K562 (cell line): ENCODE results near the gene EML2. TPM values are rescaled to one million over a fixed set of nuclear protein-coding genes. Genes with fewer than 3 reads are reported as not detected.

Source experiments
- CEBPZ ChIP-seq: fragments of 150-350 bp; IDR thresholded peaks from 2 replicates; pipeline ENCODE4 v1.6.1; 2014; ENCODE audit warnings: low read depth, mild to moderate bottlenecking, low read length, borderline replicate concordance
- CREB3L1 ChIP-seq: fragments of 450-650 bp; IDR thresholded peaks from 2 replicates; pipeline ENCODE4 v1.6.1; 2014; ENCODE audit warnings: low read depth, mild to moderate bottlenecking, moderate library complexity, borderline replicate concordance
- FOS ChIP-seq: IDR thresholded peaks from 3 replicates; pipeline ENCODE4 v1.6.1; 2011; ENCODE audit not compliant: insufficient read length; ENCODE audit errors: extremely low read depth
- FOSL1 ChIP-seq: fragments of 200-800 bp; sonication (Bioruptor generic); conservative IDR thresholded peaks from 2 replicates; pipeline ENCODE4 v1.6.1; 2016; ENCODE audit warnings: missing genetic modification characterization, missing compliant biosample characterization
- HINFP ChIP-seq: fragments of 450-650 bp; conservative IDR thresholded peaks from 2 replicates; pipeline ENCODE4 v1.6.1; 2016; ENCODE audit warnings: missing genetic modification characterization, low read depth, mild to moderate bottlenecking, control low read depth, missing compliant biosample characterization
- MYNN ChIP-seq, 2 experiments: sonication (generic); formaldehyde crosslinking in 1 of 2; IDR thresholded peaks; 2 replicates each; pipeline versions ENCODE4 v1.5.0 to v1.6.1; 2016 to 2020; ENCODE audit warnings: antibody characterized with exemption in 1 of 2, missing genetic modification reagents in 1 of 2
- NRF1 ChIP-seq, 2 experiments: fragments of 450-650 bp; IDR thresholded peaks in 1 of 2; conservative IDR thresholded peaks in 1 of 2; 2 replicates each; pipeline ENCODE4 v1.6.1; 2014; ENCODE audit warnings: mild to moderate bottlenecking in 2 of 2
- POLR2A ChIP-seq: fragments of 450-650 bp; conservative IDR thresholded peaks from 2 replicates; pipeline ENCODE4 v1.6.1; 2016
- TRIM25 ChIP-seq: fragments of 450-650 bp; IDR thresholded peaks from 2 replicates; pipeline ENCODE4 v1.7.0; 2016; ENCODE audit warnings: borderline replicate concordance
- ZNF197 ChIP-seq: fragments of 200-800 bp; sonication (Bioruptor generic); IDR thresholded peaks from 2 replicates; pipeline ENCODE4 v1.6.1; 2016; ENCODE audit warnings: low read depth, missing genetic modification characterization, missing compliant biosample characterization
- ZNF507 ChIP-seq: conservative IDR thresholded peaks from 2 replicates; pipeline ENCODE4 v1.6.1; 2017; ENCODE audit warnings: missing genetic modification characterization, missing compliant biosample characterization
- ZNF592 ChIP-seq: fragments of 450-650 bp; IDR thresholded peaks from 2 replicates; pipeline ENCODE4 v1.6.1; 2017; ENCODE audit warnings: antibody characterized with exemption, mild to moderate bottlenecking
- ZNF76 ChIP-seq: fragments of 250-450 bp; sonication (Bioruptor Pico); IDR thresholded peaks from 2 replicates; pipeline ENCODE4 v1.4.0; 2020; ENCODE audit warnings: mild to moderate bottlenecking, moderate library complexity, borderline replicate concordance
- ZNF780A ChIP-seq: fragments of 250-450 bp; sonication (Bioruptor Pico); IDR thresholded peaks from 2 replicates; pipeline ENCODE4 v1.5.0; 2021; ENCODE audit warnings: mild to moderate bottlenecking
- ZNF785 ChIP-seq: fragments of 250-450 bp; sonication (Bioruptor Pico); IDR thresholded peaks from 2 replicates; pipeline ENCODE4 v1.4.0; 2020; ENCODE audit warnings: mild to moderate bottlenecking
- polyA plus RNA-seq, 8 experiments: library from polyadenylated mRNA; depleted of rRNA in 4 of 8; stranded (reverse) in 5 of 8; unstranded in 3 of 8; fragments of >200 nt; fragmentation: Nextera tagmentation in 2 of 8; fragmentation: Illumina TruSeq in 1 of 8; extraction: Ambion mirVana in 2 of 8; extraction: Trizol in 1 of 8; gene quantifications; 2 replicates each; pipeline versions ENCODE4 v1.2.1 to v1.2.3, GENCODE V29; 2011 to 2014; ENCODE audit warnings: inconsistent platforms in 1 of 8, missing spikeins in 1 of 8
- total RNA-seq, 7 experiments: library from RNA; depleted of rRNA in 6 of 7; stranded (reverse); fragments of >200 nt in 6 of 7; fragmentation: Illumina TruSeq in 2 of 7; extraction: Trizol in 2 of 7; gene quantifications; 2 replicates each; pipeline versions ENCODE4 v1.2.1 to v1.2.3, GENCODE V29; 2011 to 2021; ENCODE audit warnings: low replicate concordance in 1 of 7

Gene EML2
- total and polyA plus RNA-seq, 9 of the 15 experiments (the other 6 are each of a cell fraction or from before 2014, with no cell fraction given) = 2.6 to 69.6 (median 24.8) TPM

- TF ChIP-seq TRIM25 = 0 out of 2 replicates have a peak, but pooled peaks have one; percentile 68
- no peak for TF ChIP-seq ZNF785 (CRISPR knock-in tag)
- no peak for TF ChIP-seq ZNF507 (tag)
- no peak for TF ChIP-seq ZNF592
- no peak for TF ChIP-seq ZNF76
- TF ChIP-seq FOS = no peak
- no peak for TF ChIP-seq ZNF780A
- no peak for TF ChIP-seq MYNN (IDR thresholded peaks at IDR 0.05)
- no peak for TF ChIP-seq MYNN (CRISPR knock-in tag; IDR thresholded peaks at IDR 0.05)
- TF ChIP-seq CREB3L1 = 0 out of 2 replicates have a peak, but pooled peaks have one; percentile 13
- no peak for TF ChIP-seq CEBPZ
- no peak for TF ChIP-seq ZNF197 (CRISPR knock-in tag)
- TF ChIP-seq HINFP (tag) = 0 out of 2 replicates have a peak, but pooled peaks have one; percentile 6
- 0 out of 2 replicates have a peak, but pooled peaks have one; percentile 29 for TF ChIP-seq FOSL1 (tag)
- TF ChIP-seq NRF1 (conservative IDR thresholded peaks at IDR 0.05 in 1 of 2, IDR thresholded peaks at IDR 0.05 in 1 of 2) = no peak
- peak; percentile 50 for TF ChIP-seq POLR2A
Observed at GRCh38 chr19:45668342-45668871, 29.2 kb upstream of the EML2 start (continued).
